Brain pericyte (primary cell): Measurements from ENCODE around the gene CLDN6.

ENCODE experiments used
- DNase-seq: peaks from one replicate; pipeline ENCODE4 v3.0.0-alpha.2; 2012; ENCODE audit warnings: low read depth, low spot score

CLDN6 gene

GRCh38 chr16:2971134-2971984 lies 46.6 kb downstream of the CLDN6 start:
- no peak for DNase-seq

- no peak for DNase-seq
Measured at GRCh38 chr16:2970563-2970962, 47.4 kb downstream of the CLDN6 start.

- no peak for DNase-seq
Measured at GRCh38 chr16:2969545-2970521, 48.1 kb downstream of the CLDN6 start.

- DNase-seq, result peak; percentile 55
Measured at GRCh38 chr16:2968738-2969544, 49.0 kb downstream of the CLDN6 start, which contains the start of gene PAQR4. Gene PAQR4, plus strand, starts transcription at chr16:2969348. Its CDS starts 327 bp downstream, at chr16:2969675.

- DNase-seq, result no peak
Measured at GRCh38 chr16:2968368-2968737, 49.6 kb downstream of the CLDN6 start.

- no peak for DNase-seq
Measured at GRCh38 chr16:2967721-2968161, 50.2 kb downstream of the CLDN6 start.

- DNase-seq, result no peak
Measured at GRCh38 chr16:2967211-2967631, 50.8 kb downstream of the CLDN6 start.

- DNase-seq, result no peak
Measured at GRCh38 chr16:2966808-2967191, 51.2 kb downstream of the CLDN6 start.

- DNase-seq, result no peak
Measured at GRCh38 chr16:2966043-2966807, 51.8 kb downstream of the CLDN6 start.
